Loucy (cell line): Measurements from ENCODE around the gene CDK19.
"Not testable (repeated sequence)": the region's sequence is repeated elsewhere in the genome, so short reads cannot be mapped to it uniquely, and the experiment has no call there.

Experiments
- H2AFZ ChIP-seq: fragments of 200-600 bp; sonication (generic); 2 replicates; pipeline ENCODE4 v1.6.0; 2016; ENCODE audit warnings: antibody characterized with exemption, mild to moderate bottlenecking, low read length, moderate library complexity
- H3F3A ChIP-seq: fragments of 200-600 bp; 2 replicates; pipeline ENCODE4 v1.6.0; 2016; ENCODE audit warnings: antibody characterized with exemption, low read depth, mild to moderate bottlenecking
- H3K27me3 ChIP-seq: fragments of 200-600 bp; sonication (generic); 2 replicates; pipeline ENCODE4 v1.6.1; 2014; ENCODE audit warnings: low read length, mild to moderate bottlenecking; ENCODE audit not compliant: insufficient read depth, poor library complexity, severe bottlenecking
- H3K36me3 ChIP-seq: fragments of 200-600 bp; sonication (generic); 2 replicates; pipeline ENCODE4 v1.6.1; 2016; ENCODE audit warnings: low read length; ENCODE audit not compliant: insufficient read depth
- H3K4me1 ChIP-seq: fragments of 200-600 bp; sonication (generic); 2 replicates; pipeline ENCODE4 v1.5.1; 2014; ENCODE audit warnings: low read length, mild to moderate bottlenecking; ENCODE audit not compliant: insufficient read depth, poor library complexity, severe bottlenecking
- H3K4me2 ChIP-seq: fragments of 200-600 bp; sonication (generic); 2 replicates; pipeline ENCODE4 v1.6.0; 2014; ENCODE audit warnings: antibody characterized with exemption, low read length, low read depth, mild to moderate bottlenecking; ENCODE audit not compliant: poor library complexity, severe bottlenecking
- H3K4me3 ChIP-seq: fragments of 200-600 bp; sonication (generic); 2 replicates; pipeline ENCODE4 v1.5.1; 2014; ENCODE audit warnings: low read length, mild to moderate bottlenecking, mixed read lengths; ENCODE audit not compliant: poor library complexity, severe bottlenecking
- H3K79me2 ChIP-seq: fragments of 200-600 bp; sonication (generic); 2 replicates; pipeline ENCODE4 v1.6.1; 2014; ENCODE audit warnings: low read length; ENCODE audit not compliant: insufficient read depth
- H3K9ac ChIP-seq: fragments of 200-600 bp; sonication (generic); 2 replicates; pipeline ENCODE4 v1.6.0; 2014; ENCODE audit warnings: mild to moderate bottlenecking, low read depth, low read length, moderate library complexity; ENCODE audit not compliant: poor library complexity, severe bottlenecking
- H3K9me2 ChIP-seq: fragments of 200-600 bp; sonication (generic); replicated peaks from 2 replicates; pipeline ENCODE4 v1.6.1; 2016; ENCODE audit warnings: low read depth, low read length, mixed read lengths
- H3K9me3 ChIP-seq: fragments of 200-600 bp; sonication (generic); 2 replicates; pipeline ENCODE4 v1.6.1; 2014; ENCODE audit warnings: mild to moderate bottlenecking, antibody characterized with exemption, low read length, low read depth; ENCODE audit not compliant: insufficient read depth
- H4K20me1 ChIP-seq: fragments of 200-600 bp; sonication (generic); 2 replicates; pipeline ENCODE4 v1.6.0; 2014; ENCODE audit warnings: antibody characterized with exemption, low read length, mild to moderate bottlenecking; ENCODE audit not compliant: insufficient read depth, poor library complexity, severe bottlenecking
- CTCF ChIP-seq: fragments of 200-600 bp; sonication (generic); conservative IDR thresholded peaks from 2 replicates; pipeline ENCODE4 v1.5.1; 2014; ENCODE audit warnings: mild to moderate bottlenecking, antibody characterized with exemption, low read length
- EZH2phosphoT487 ChIP-seq: fragments of 200-600 bp; IDR thresholded peaks from 2 replicates; pipeline ENCODE4 v1.6.1; 2018; ENCODE audit warnings: antibody characterized with exemption, mild to moderate bottlenecking, moderate library complexity, borderline replicate concordance

The CDK19 gene

GRCh38 chr6:110748453-110748852, 66.8 kb downstream of the CDK19 start:
- Histone ChIP-seq H3K27me3 (no peaks in the 10 kb centered on the region), H3F3A (peaks cover 4% of the 10 kb centered on the region; the same call in 1 of the 2 replicates), H3K4me3 (no peak overlapping the region), H3K36me3 (peaks cover 16% of the 10 kb centered on the region), H3K9ac (no peak overlapping the region), H3K79me2 (peaks cover 50% of the 10 kb centered on the region), H3K4me1 (peaks cover 8% of the 10 kb centered on the region), H3K4me2 (no peak overlapping the region), H4K20me1 (peaks cover 5% of the 10 kb centered on the region), H3K9me3 (peaks cover 2% of the 10 kb centered on the region), H3K9me2 (no peaks in the 10 kb centered on the region), H2AFZ (no peak overlapping the region)
- TF ChIP-seq CTCF: no peak
- no peak for TF ChIP-seq EZH2phosphoT487

GRCh38 chr6:110746680-110747079, 68.6 kb downstream of the CDK19 start:
- Histone ChIP-seq H3K4me2 (no peak overlapping the region), H3K9me2 (no peaks in the 10 kb centered on the region), H2AFZ (no peak overlapping the region), H3K4me1 (peaks cover 8% of the 10 kb centered on the region), H3F3A (peaks cover 4% of the 10 kb centered on the region; the same call in 1 of the 2 replicates), H3K27me3 (no peaks in the 10 kb centered on the region), H3K9ac (no peak overlapping the region), H3K9me3 (peaks cover 18% of the 10 kb centered on the region), H3K4me3 (no peak overlapping the region), H3K36me3 (peaks cover 34% of the 10 kb centered on the region), H4K20me1 (peaks cover 5% of the 10 kb centered on the region), H3K79me2 (peaks cover 41% of the 10 kb centered on the region)
- TF ChIP-seq CTCF (no peak), EZH2phosphoT487 (no peak)

GRCh38 chr6:110744991-110745390, 70.3 kb downstream of the CDK19 start:
- Histone ChIP-seq H3K79me2 (peaks cover 30% of the 10 kb centered on the region), H3F3A (peaks cover 4% of the 10 kb centered on the region; the same call in 1 of the 2 replicates), H4K20me1 (peaks cover 5% of the 10 kb centered on the region), H3K4me1 (no peaks in the 10 kb centered on the region), H3K36me3 (peaks cover 49% of the 10 kb centered on the region), H3K9me3 (peaks cover 22% of the 10 kb centered on the region), H3K27me3 (no peaks in the 10 kb centered on the region), H3K4me2 (no peak overlapping the region), H3K9me2 (no peaks in the 10 kb centered on the region), H3K9ac (no peak overlapping the region), H3K4me3 (no peak overlapping the region), H2AFZ (no peak overlapping the region)
- TF ChIP-seq EZH2phosphoT487 (no peak), CTCF (no peak)

GRCh38 chr6:110742552-110742951, 72.7 kb downstream of the CDK19 start:
- H3K9me2 ChIP-seq, H2AFZ ChIP-seq, H3F3A ChIP-seq, H4K20me1 ChIP-seq, H3K4me3 ChIP-seq, H3K4me1 ChIP-seq, H3K9ac ChIP-seq, H3K27me3 ChIP-seq, H3K4me2 ChIP-seq: not testable (repeated sequence)
- Histone ChIP-seq H3K79me2 (peaks cover 13% of the 10 kb centered on the region; the same call in 1 of the 2 replicates), H3K36me3 (peaks cover 56% of the 10 kb centered on the region), H3K9me3 (peaks cover 22% of the 10 kb centered on the region)
